ENCODE measurements around the gene ATF6. TPM values are rescaled to one million over a fixed set of nuclear protein-coding genes. Genes with fewer than 3 reads are reported as not detected.
A peak's percentile ranks its signal among the peaks of the same experiment; 100 is the strongest.

The ATF6 gene
- total and polyA plus RNA-seq, 9 donors = 13.4 to 21.0 (median 16.3) TPM

GRCh38 chr1:161954050-161954449 is 187.9 kb downstream of the ATF6 start:
- WGBS (ENCODE audit: insufficient coverage) = no CpG with 5 or more reads among the region's 2 CpGs
- H3K9me3 ChIP-seq (replicated peaks; ENCODE audit: control insufficient read depth, low read depth, low read length) = no peaks in the 10 kb centered on the region
- H3K36me3 ChIP-seq (ENCODE audit: control insufficient read depth, insufficient read depth, low read length) = no peaks in the 10 kb centered on the region
- peaks cover 29% of the 10 kb centered on the region for H3K4me1 ChIP-seq (ENCODE audit: control insufficient read depth, insufficient read depth, low read length)
- DNase-seq = no peak
- no peak overlapping the region for H3K4me3 ChIP-seq (ENCODE audit: low read length)
- no peaks in the 10 kb centered on the region for H3K27me3 ChIP-seq (ENCODE audit: control insufficient read depth, insufficient read depth, low read length)
- peak overlapping the region; percentile 39 for H3K27ac ChIP-seq (ENCODE audit: low read length)

GRCh38 chr1:161954466-161954865 is 188.3 kb downstream of the ATF6 start:
- no peaks in the 10 kb centered on the region for H3K9me3 ChIP-seq (replicated peaks; ENCODE audit: control insufficient read depth, low read depth, low read length)
- no peaks in the 10 kb centered on the region for H3K36me3 ChIP-seq (ENCODE audit: control insufficient read depth, insufficient read depth, low read length)
- H3K27ac ChIP-seq (ENCODE audit: low read length) = peak overlapping the region; percentile 39
- peak; percentile 76 for DNase-seq
- peaks cover 25% of the 10 kb centered on the region for H3K4me1 ChIP-seq (ENCODE audit: control insufficient read depth, insufficient read depth, low read length)
- no peaks in the 10 kb centered on the region for H3K27me3 ChIP-seq (ENCODE audit: control insufficient read depth, insufficient read depth, low read length)
- no peak overlapping the region for H3K4me3 ChIP-seq (ENCODE audit: low read length)

GRCh38 chr1:161955606-161956005 is 189.5 kb downstream of the ATF6 start:
- Histone ChIP-seq H3K27me3 (ENCODE audit: control insufficient read depth, insufficient read depth, low read length) (no peaks in the 10 kb centered on the region), H3K27ac (ENCODE audit: low read length) (peak overlapping the region; percentile 42), H3K4me1 (ENCODE audit: control insufficient read depth, insufficient read depth, low read length) (peaks cover 23% of the 10 kb centered on the region), H3K9me3 (replicated peaks; ENCODE audit: control insufficient read depth, low read depth, low read length) (no peaks in the 10 kb centered on the region), H3K4me3 (ENCODE audit: low read length) (no peak overlapping the region), H3K36me3 (ENCODE audit: control insufficient read depth, insufficient read depth, low read length) (no peaks in the 10 kb centered on the region)
- no peak for DNase-seq
- WGBS (ENCODE audit: insufficient coverage) = no CpG with 5 or more reads among the region's 2 CpGs

GRCh38 chr1:161956097-161956496 is 190.0 kb downstream of the ATF6 start:
- no peaks in the 10 kb centered on the region for H3K36me3 ChIP-seq (ENCODE audit: control insufficient read depth, insufficient read depth, low read length)
- H3K9me3 ChIP-seq (replicated peaks; ENCODE audit: control insufficient read depth, low read depth, low read length) = no peaks in the 10 kb centered on the region
- peak; percentile 97 for DNase-seq
- H3K4me3 ChIP-seq (ENCODE audit: low read length) = no peak overlapping the region
- H3K27me3 ChIP-seq (ENCODE audit: control insufficient read depth, insufficient read depth, low read length) = no peaks in the 10 kb centered on the region
- WGBS (ENCODE audit: insufficient coverage) = no CpG with 5 or more reads among the region's 4 CpGs
- peak overlapping the region; percentile 56 for H3K27ac ChIP-seq (ENCODE audit: low read length)
- H3K4me1 ChIP-seq (ENCODE audit: control insufficient read depth, insufficient read depth, low read length) = peaks cover 24% of the 10 kb centered on the region

- H3K9me3 ChIP-seq (replicated peaks; ENCODE audit: control insufficient read depth, low read depth, low read length) = no peaks in the 10 kb centered on the region
- H3K27ac ChIP-seq (ENCODE audit: low read length) = peak overlapping the region; percentile 23
- peaks cover 24% of the 10 kb centered on the region for H3K4me1 ChIP-seq (ENCODE audit: control insufficient read depth, insufficient read depth, low read length)
- no peaks in the 10 kb centered on the region for H3K36me3 ChIP-seq (ENCODE audit: control insufficient read depth, insufficient read depth, low read length)
- no peak for DNase-seq
- WGBS (ENCODE audit: insufficient coverage) = 100% methylated on average over 1 of the region's 3 CpGs
- H3K4me3 ChIP-seq (ENCODE audit: low read length) = no peak overlapping the region
- H3K27me3 ChIP-seq (ENCODE audit: control insufficient read depth, insufficient read depth, low read length) = no peaks in the 10 kb centered on the region
These were observed 190.8 kb downstream of the ATF6 start for GRCh38 chr1:161956930-161957329.

- Histone ChIP-seq H3K9me3 (replicated peaks; ENCODE audit: control insufficient read depth, low read depth, low read length) (no peaks in the 10 kb centered on the region), H3K27ac (ENCODE audit: low read length) (no peak overlapping the region), H3K4me3 (ENCODE audit: low read length) (no peak overlapping the region), H3K36me3 (ENCODE audit: control insufficient read depth, insufficient read depth, low read length) (no peaks in the 10 kb centered on the region), H3K27me3 (ENCODE audit: control insufficient read depth, insufficient read depth, low read length) (no peaks in the 10 kb centered on the region), H3K4me1 (ENCODE audit: control insufficient read depth, insufficient read depth, low read length) (peaks cover 25% of the 10 kb centered on the region)
- no CpG with 5 or more reads among the region's 7 CpGs for WGBS (ENCODE audit: insufficient coverage)
- DNase-seq = no peak
These were observed 192.3 kb downstream of the ATF6 start for GRCh38 chr1:161958425-161958824.

- H3K27me3 ChIP-seq (ENCODE audit: control insufficient read depth, insufficient read depth, low read length) = no peaks in the 10 kb centered on the region
- no peak overlapping the region for H3K4me3 ChIP-seq (ENCODE audit: low read length)
- peak; percentile 78 for DNase-seq
These were observed 196.2 kb downstream of the ATF6 start for GRCh38 chr1:161962091-161962887.

GRCh38 chr1:161966067-161966466 is 199.9 kb downstream of the ATF6 start:
- Histone ChIP-seq H3K36me3 (ENCODE audit: control insufficient read depth, insufficient read depth, low read length) (peaks cover 6% of the 10 kb centered on the region), H3K27me3 (ENCODE audit: control insufficient read depth, insufficient read depth, low read length) (no peaks in the 10 kb centered on the region), H3K4me3 (ENCODE audit: low read length) (no peak overlapping the region), H3K27ac (ENCODE audit: low read length) (no peak overlapping the region), H3K4me1 (ENCODE audit: control insufficient read depth, insufficient read depth, low read length) (peaks cover 18% of the 10 kb centered on the region), H3K9me3 (replicated peaks; ENCODE audit: control insufficient read depth, low read depth, low read length) (no peaks in the 10 kb centered on the region)
- 89% methylated on average over 4 of the region's 4 CpGs for WGBS (ENCODE audit: insufficient coverage)
- DNase-seq = no peak

More at GRCh38 chr1:161962091-161962887, 196.2 kb downstream of the ATF6 start:
- no CpG with 5 or more reads among the region's 8 CpGs for WGBS (ENCODE audit: insufficient coverage)
- Histone ChIP-seq H3K4me1 (ENCODE audit: control insufficient read depth, insufficient read depth, low read length) (peaks cover 10% of the 10 kb centered on the region), H3K9me3 (replicated peaks; ENCODE audit: control insufficient read depth, low read depth, low read length) (no peaks in the 10 kb centered on the region), H3K36me3 (ENCODE audit: control insufficient read depth, insufficient read depth, low read length) (peaks cover 6% of the 10 kb centered on the region), H3K27ac (ENCODE audit: low read length) (peak overlapping the region; percentile 82)

- H3K36me3 ChIP-seq (ENCODE audit: control insufficient read depth, insufficient read depth, low read length) = peaks cover 5% of the 10 kb centered on the region
- peak overlapping the region; percentile 43 for H3K27ac ChIP-seq (ENCODE audit: low read length)
- DNase-seq = peak; percentile 70
- H3K9me3 ChIP-seq (replicated peaks; ENCODE audit: control insufficient read depth, low read depth, low read length) = no peaks in the 10 kb centered on the region
- H3K4me1 ChIP-seq (ENCODE audit: control insufficient read depth, insufficient read depth, low read length) = peaks cover 49% of the 10 kb centered on the region
- 22% methylated on average over 5 of the region's 6 CpGs for WGBS (ENCODE audit: insufficient coverage)
- H3K27me3 ChIP-seq (ENCODE audit: control insufficient read depth, insufficient read depth, low read length) = no peaks in the 10 kb centered on the region
- H3K4me3 ChIP-seq (ENCODE audit: low read length) = no peak overlapping the region
These were observed 203.9 kb downstream of the ATF6 start for GRCh38 chr1:161970036-161970435.

- peaks cover 4% of the 10 kb centered on the region for H3K36me3 ChIP-seq (ENCODE audit: control insufficient read depth, insufficient read depth, low read length)
- H3K27me3 ChIP-seq (ENCODE audit: control insufficient read depth, insufficient read depth, low read length) = no peaks in the 10 kb centered on the region
- peaks cover 51% of the 10 kb centered on the region for H3K4me1 ChIP-seq (ENCODE audit: control insufficient read depth, insufficient read depth, low read length)
- H3K27ac ChIP-seq (ENCODE audit: low read length) = peak overlapping the region; percentile 56
- no peak overlapping the region for H3K4me3 ChIP-seq (ENCODE audit: low read length)
- DNase-seq = no peak
- WGBS (ENCODE audit: insufficient coverage) = no CpG with 5 or more reads among the region's 3 CpGs
- H3K9me3 ChIP-seq (replicated peaks; ENCODE audit: control insufficient read depth, low read depth, low read length) = no peaks in the 10 kb centered on the region
These were observed 204.5 kb downstream of the ATF6 start for GRCh38 chr1:161970633-161971032.

All from muscle of leg (tissue), 11 donors.